MM.1S (cell line): ENCODE measurements around the gene LCN10.
"Not testable (repeated sequence)": the region's sequence is repeated elsewhere in the genome, so short reads cannot be mapped to it uniquely, and the experiment has no call there.

ENCODE experiments used
- DNase-seq: peaks from one replicate; pipeline ENCODE4 v3.0.0-alpha.2; 2015
- H2AFZ ChIP-seq: fragments of 300-600 bp; sonication (generic); 2 replicates; pipeline ENCODE4 v1.6.0; 2016; ENCODE audit warnings: antibody characterized with exemption, low read length
- H3F3A ChIP-seq: fragments of 300-600 bp; sonication (generic); 2 replicates; pipeline ENCODE4 v1.6.1; 2016; ENCODE audit warnings: mild to moderate bottlenecking, antibody characterized with exemption, low read length, moderate library complexity, mixed read lengths; ENCODE audit not compliant: insufficient read depth
- H3K27ac ChIP-seq: fragments of 300-600 bp; sonication (generic); 2 replicates; pipeline ENCODE4 v1.5.1; 2016; ENCODE audit warnings: mild to moderate bottlenecking, low read length
- H3K27me3 ChIP-seq: fragments of 300-600 bp; sonication (generic); replicated peaks from 2 replicates; pipeline ENCODE4 v1.6.0; 2016; ENCODE audit warnings: low read length; ENCODE audit not compliant: insufficient read depth
- H3K36me3 ChIP-seq: fragments of 300-600 bp; sonication (generic); replicated peaks from 2 replicates; pipeline ENCODE4 v1.6.1; 2016; ENCODE audit warnings: mild to moderate bottlenecking, low read length, mixed read lengths; ENCODE audit not compliant: insufficient read depth
- H3K4me1 ChIP-seq: fragments of 300-600 bp; sonication (generic); 2 replicates; pipeline ENCODE4 v1.6.1; 2016; ENCODE audit warnings: low read length, mixed read lengths
- H3K4me2 ChIP-seq: fragments of 300-600 bp; sonication (generic); 2 replicates; pipeline ENCODE4 v1.6.0; 2016; ENCODE audit warnings: low read depth, low read length
- H3K4me3 ChIP-seq: fragments of 300-600 bp; sonication (generic); 2 replicates; pipeline ENCODE4 v1.5.1; 2016; ENCODE audit warnings: low read length, mixed read lengths
- H3K79me2 ChIP-seq: fragments of 300-600 bp; sonication (generic); 2 replicates; pipeline ENCODE4 v1.6.1; 2016; ENCODE audit warnings: mixed run types, low read length, mixed read lengths
- H3K9ac ChIP-seq: fragments of 300-600 bp; sonication (generic); 2 replicates; pipeline ENCODE4 v1.6.1; 2016; ENCODE audit warnings: low read length, mixed read lengths
- H3K9me2 ChIP-seq: fragments of 300-600 bp; sonication (generic); replicated peaks from 2 replicates; pipeline ENCODE4 v1.6.1; 2016; ENCODE audit warnings: mild to moderate bottlenecking, low read length, mixed read lengths; ENCODE audit not compliant: insufficient read depth
- H3K9me3 ChIP-seq: fragments of 300-600 bp; sonication (generic); replicated peaks from 2 replicates; pipeline ENCODE4 v1.6.1; 2016; ENCODE audit warnings: mild to moderate bottlenecking, low read length, mixed read lengths; ENCODE audit not compliant: insufficient read depth
- H4K20me1 ChIP-seq: fragments of 300-600 bp; sonication (generic); 2 replicates; pipeline ENCODE4 v1.6.1; 2016; ENCODE audit warnings: mild to moderate bottlenecking, low read length, moderate library complexity, mixed read lengths; ENCODE audit not compliant: insufficient read depth
- EZH2 ChIP-seq: fragments of 300-600 bp; sonication (generic); optimal IDR thresholded peaks from 2 replicates; pipeline ENCODE3; 2017; ENCODE audit warnings: low read depth, mild to moderate bottlenecking, antibody characterized with exemption, low read length, mixed read lengths
- EZH2phosphoT487 ChIP-seq: fragments of 300-600 bp; sonication (generic); IDR thresholded peaks from 2 replicates; pipeline ENCODE4 v1.6.1; 2018; ENCODE audit warnings: antibody characterized with exemption, low read length
- TF ChIP-seq, protein P1 (sequence below): fragments of 300-600 bp; sonication (generic); IDR thresholded peaks from 2 replicates; pipeline ENCODE4 v1.5.1; 2016; ENCODE audit warnings: antibody characterized with exemption, low read length, mixed read lengths

Gene LCN10

DNA sequence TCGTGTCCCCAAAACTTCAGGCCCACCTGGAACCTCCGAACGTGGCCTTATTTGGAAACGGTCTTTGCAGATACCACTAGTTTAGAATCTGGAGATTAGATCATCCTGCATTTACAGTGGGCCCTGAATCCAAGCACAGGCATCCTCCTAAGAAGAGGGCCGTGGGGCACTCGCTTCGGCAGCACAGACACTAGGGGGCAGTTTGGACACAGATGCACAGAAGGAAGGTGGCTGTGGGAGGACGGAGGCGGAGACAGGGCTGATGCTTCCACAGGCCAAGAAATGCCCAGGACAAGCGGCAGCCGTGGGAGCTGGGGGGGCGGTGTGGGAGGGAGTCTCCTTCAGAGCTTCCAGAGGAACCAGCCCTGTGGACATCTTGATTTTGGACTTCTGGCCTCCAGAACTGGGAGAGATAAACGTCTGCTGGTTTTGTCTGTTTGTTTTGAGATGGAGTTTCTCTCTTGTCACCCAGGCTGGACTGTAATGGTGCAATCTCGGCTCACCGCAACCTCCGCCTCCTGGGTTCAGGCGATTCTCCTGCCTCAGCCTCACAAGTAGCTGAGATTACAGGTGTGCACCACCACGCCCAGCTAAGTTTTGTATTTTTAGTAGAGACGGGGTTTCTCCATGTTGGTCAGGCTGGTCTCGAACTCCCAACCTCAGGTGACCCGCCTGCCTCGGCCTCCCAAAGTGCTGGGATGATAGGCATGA, 18.2 kb upstream of the LCN10 start:
- not testable (repeated sequence) for H3K9me3 ChIP-seq, H3F3A ChIP-seq, H3K4me2 ChIP-seq, H2AFZ ChIP-seq, H3K9me2 ChIP-seq, H3K4me3 ChIP-seq, H3K9ac ChIP-seq, H3K36me3 ChIP-seq, H3K79me2 ChIP-seq, H4K20me1 ChIP-seq, H3K4me1 ChIP-seq, H3K27ac ChIP-seq
- peaks cover 43% of the 10 kb centered on the region for H3K27me3 ChIP-seq
- peak; percentile 54 for DNase-seq
- TF ChIP-seq, protein P1, sequence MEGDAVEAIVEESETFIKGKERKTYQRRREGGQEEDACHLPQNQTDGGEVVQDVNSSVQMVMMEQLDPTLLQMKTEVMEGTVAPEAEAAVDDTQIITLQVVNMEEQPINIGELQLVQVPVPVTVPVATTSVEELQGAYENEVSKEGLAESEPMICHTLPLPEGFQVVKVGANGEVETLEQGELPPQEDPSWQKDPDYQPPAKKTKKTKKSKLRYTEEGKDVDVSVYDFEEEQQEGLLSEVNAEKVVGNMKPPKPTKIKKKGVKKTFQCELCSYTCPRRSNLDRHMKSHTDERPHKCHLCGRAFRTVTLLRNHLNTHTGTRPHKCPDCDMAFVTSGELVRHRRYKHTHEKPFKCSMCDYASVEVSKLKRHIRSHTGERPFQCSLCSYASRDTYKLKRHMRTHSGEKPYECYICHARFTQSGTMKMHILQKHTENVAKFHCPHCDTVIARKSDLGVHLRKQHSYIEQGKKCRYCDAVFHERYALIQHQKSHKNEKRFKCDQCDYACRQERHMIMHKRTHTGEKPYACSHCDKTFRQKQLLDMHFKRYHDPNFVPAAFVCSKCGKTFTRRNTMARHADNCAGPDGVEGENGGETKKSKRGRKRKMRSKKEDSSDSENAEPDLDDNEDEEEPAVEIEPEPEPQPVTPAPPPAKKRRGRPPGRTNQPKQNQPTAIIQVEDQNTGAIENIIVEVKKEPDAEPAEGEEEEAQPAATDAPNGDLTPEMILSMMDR = peak; percentile 62

DNA sequence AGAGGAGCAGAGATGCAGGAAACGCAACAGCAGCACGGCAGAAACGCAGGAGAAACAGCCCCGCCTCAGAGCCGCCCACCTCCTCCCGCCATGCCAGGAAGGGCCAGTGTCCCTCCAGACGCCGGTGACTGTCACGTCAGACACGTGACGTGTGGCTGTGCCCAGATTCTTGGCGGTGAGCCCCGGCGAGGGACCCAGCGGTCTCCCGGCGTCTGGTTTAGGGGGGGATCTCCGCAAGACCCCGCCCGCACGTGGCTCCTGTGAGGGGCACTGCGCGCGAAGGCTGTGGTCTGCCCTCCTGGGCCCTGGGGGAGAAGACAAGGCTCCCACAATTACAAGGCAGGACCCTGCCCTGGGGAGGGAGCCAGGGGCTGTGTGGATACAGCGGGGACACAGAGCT, 17.7 kb upstream of the LCN10 start:
- no peak overlapping the region for H3K27ac ChIP-seq
- H3K27me3 ChIP-seq = peaks cover 46% of the 10 kb centered on the region
- H3K4me3 ChIP-seq = no peak overlapping the region
- no peak for DNase-seq
- no peaks in the 10 kb centered on the region for H3K9me3 ChIP-seq
- H3K9ac ChIP-seq = no peak overlapping the region
- H3K4me1 ChIP-seq = peaks cover 7% of the 10 kb centered on the region
- H3K9me2 ChIP-seq = no peaks in the 10 kb centered on the region
- H3K79me2 ChIP-seq = no peaks in the 10 kb centered on the region
- no peak overlapping the region for H3K4me2 ChIP-seq
- peaks cover 3% of the 10 kb centered on the region; the same call in 1 of the 2 replicates for H3F3A ChIP-seq
- no peaks in the 10 kb centered on the region for H3K36me3 ChIP-seq
- H2AFZ ChIP-seq = no peak overlapping the region
- TF ChIP-seq, protein P1 = no peak
- TF ChIP-seq EZH2phosphoT487 (no peak), EZH2 (no peak)
- no peaks in the 10 kb centered on the region for H4K20me1 ChIP-seq

DNA sequence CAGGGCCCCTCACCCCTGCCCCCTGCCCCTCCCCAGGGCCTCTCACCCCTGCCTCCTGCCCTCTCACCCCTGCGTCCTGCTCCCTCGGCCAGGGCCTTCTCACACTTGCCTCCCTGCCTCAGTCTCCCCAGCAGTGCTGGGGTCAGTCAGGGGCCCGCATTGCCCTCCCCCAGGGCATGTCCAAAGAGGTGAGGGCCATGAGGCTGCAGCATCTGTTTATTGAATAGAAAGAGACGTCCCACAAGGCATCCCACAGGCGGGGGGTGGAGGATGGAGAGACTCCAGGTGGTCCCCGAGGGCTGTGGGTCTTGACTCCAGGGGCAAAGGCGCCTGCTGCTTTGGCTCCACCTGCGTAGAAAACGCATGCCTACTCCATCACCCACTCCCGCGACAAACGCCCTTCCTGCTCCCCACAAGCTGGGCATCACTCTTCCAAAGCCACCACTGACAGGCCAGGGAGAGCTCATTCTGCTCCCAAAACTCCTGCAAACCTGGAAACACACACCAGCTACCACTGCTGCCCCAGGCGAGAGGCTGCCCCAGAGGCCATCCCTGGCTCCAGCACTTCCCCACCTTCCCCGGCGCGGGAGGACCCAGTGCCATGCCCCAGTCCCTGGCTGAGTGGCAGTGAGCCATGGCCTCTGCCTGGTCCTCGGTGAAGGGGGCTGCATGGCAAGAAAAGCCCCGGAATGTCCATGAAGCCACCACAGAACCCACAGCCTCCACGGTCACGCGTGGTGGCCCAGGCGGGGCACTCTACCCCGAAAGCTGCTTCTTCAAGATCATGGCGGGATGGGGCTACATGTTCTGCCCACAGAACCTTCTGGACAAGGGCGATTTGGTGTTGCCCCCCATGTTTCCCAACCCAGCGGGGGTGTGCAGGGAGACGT, 16.9 kb upstream of the LCN10 start:
- H3K9me2 ChIP-seq = no peaks in the 10 kb centered on the region
- H4K20me1 ChIP-seq = no peaks in the 10 kb centered on the region
- H3F3A ChIP-seq = no peaks in the 10 kb centered on the region
- no peak for DNase-seq
- H3K9me3 ChIP-seq = no peaks in the 10 kb centered on the region
- H3K9ac ChIP-seq = no peak overlapping the region
- 0 out of 2 replicates have a peak, but pooled peaks cover 2% of the 10 kb centered on the region for H3K4me1 ChIP-seq
- no peaks in the 10 kb centered on the region for H3K79me2 ChIP-seq
- H3K4me2 ChIP-seq = no peak overlapping the region
- H3K27me3 ChIP-seq = peaks cover 54% of the 10 kb centered on the region
- H3K36me3 ChIP-seq = no peaks in the 10 kb centered on the region
- no peak overlapping the region for H2AFZ ChIP-seq
- no peak overlapping the region for H3K27ac ChIP-seq
- TF ChIP-seq EZH2phosphoT487 (no peak), EZH2 (no peak)
- TF ChIP-seq, protein P1 = no peak
- H3K4me3 ChIP-seq = no peak overlapping the region
